Ovary (tissue), 3 donors: ENCODE measurements around the gene KANSL1L.
"Not testable (repeated sequence)": the region's sequence is repeated elsewhere in the genome, so short reads cannot be mapped to it uniquely, and the experiment has no call there.

Experiments
- CTCF ChIP-seq, 3 donors: fragments of 450-650 bp in 2 of 3; fragments of 200-600 bp in 1 of 3; IDR thresholded peaks; one replicate each; pipeline versions ENCODE4 v1.5.1 to v1.8.0; 2016 to 2022; ENCODE audit warnings: antibody characterized with exemption in 3 of 3, mild to moderate bottlenecking in 1 of 3
- EP300 ChIP-seq: sonication (generic); formaldehyde crosslinking; IDR thresholded peaks from one replicate; pipeline ENCODE4 v1.6.1; 2017; ENCODE audit warnings: antibody characterized with exemption
- POLR2A ChIP-seq: fragments of 450-650 bp; IDR thresholded peaks from one replicate; pipeline ENCODE4 v1.6.1; 2017; ENCODE audit warnings: antibody characterized with exemption, mild to moderate bottlenecking, moderate library complexity
- donor health status: DM: no; HTN: no; CAD: no.

- not testable (repeated sequence) for TF ChIP-seq CTCF (IDR thresholded peaks at IDR 0.05); EP300; POLR2A
These were observed 12.7 kb upstream of the KANSL1L start for GRCh38 chr2:210183936-210184335.
